MM.1S (cell line): Measurements from ENCODE around the gene ING4.

Source experiments
- EZH2 ChIP-seq: fragments of 300-600 bp; sonication (generic); optimal IDR thresholded peaks from 2 replicates; pipeline ENCODE3; 2017; ENCODE audit warnings: low read depth, mild to moderate bottlenecking, antibody characterized with exemption, low read length, mixed read lengths
- TF ChIP-seq, protein P1 (sequence below): fragments of 300-600 bp; sonication (generic); IDR thresholded peaks from 2 replicates; pipeline ENCODE4 v1.5.1; 2016; ENCODE audit warnings: antibody characterized with exemption, low read length, mixed read lengths

- TF ChIP-seq, protein P1, sequence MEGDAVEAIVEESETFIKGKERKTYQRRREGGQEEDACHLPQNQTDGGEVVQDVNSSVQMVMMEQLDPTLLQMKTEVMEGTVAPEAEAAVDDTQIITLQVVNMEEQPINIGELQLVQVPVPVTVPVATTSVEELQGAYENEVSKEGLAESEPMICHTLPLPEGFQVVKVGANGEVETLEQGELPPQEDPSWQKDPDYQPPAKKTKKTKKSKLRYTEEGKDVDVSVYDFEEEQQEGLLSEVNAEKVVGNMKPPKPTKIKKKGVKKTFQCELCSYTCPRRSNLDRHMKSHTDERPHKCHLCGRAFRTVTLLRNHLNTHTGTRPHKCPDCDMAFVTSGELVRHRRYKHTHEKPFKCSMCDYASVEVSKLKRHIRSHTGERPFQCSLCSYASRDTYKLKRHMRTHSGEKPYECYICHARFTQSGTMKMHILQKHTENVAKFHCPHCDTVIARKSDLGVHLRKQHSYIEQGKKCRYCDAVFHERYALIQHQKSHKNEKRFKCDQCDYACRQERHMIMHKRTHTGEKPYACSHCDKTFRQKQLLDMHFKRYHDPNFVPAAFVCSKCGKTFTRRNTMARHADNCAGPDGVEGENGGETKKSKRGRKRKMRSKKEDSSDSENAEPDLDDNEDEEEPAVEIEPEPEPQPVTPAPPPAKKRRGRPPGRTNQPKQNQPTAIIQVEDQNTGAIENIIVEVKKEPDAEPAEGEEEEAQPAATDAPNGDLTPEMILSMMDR = peak; percentile 59
- no peak for TF ChIP-seq EZH2
Measured at GRCh38 chr12:6684609-6685008, 21.7 kb upstream of the ING4 start.
